ENCODE data around the gene LMNA. TPM values are rescaled to one million over a fixed set of nuclear protein-coding genes. Genes with fewer than 3 reads are reported as not detected.

LMNA gene
- total RNA-seq, 1 experiment from 2014 or later: 499 TPM

DNA sequence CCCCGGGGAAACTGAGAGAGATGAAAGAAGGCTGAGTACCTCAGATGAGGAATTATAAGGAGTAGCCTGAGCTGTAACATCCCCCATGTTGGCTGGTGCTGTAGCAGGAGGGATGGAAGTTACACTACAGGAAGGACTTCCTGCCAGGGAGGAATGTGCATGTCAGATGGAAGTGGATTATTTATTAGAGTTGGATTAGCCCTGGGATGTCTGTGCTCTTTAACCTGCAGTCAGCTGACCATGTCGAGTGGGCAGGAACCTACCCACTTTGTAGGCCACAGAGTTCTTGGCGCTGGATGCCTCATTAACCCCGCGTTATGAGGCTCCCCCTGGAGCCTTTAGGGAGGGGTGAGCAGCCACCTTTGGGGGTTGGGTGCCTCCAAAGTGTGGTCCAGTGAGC, 38.1 kb downstream of the LMNA start:
- no TSS peak for BruUV-seq (replicated peaks)
- no peak overlapping the region for H3K27ac Mint-ChIP-seq (ENCODE audit: unreplicated experiment)
- no peak for DNase-seq

DNA sequence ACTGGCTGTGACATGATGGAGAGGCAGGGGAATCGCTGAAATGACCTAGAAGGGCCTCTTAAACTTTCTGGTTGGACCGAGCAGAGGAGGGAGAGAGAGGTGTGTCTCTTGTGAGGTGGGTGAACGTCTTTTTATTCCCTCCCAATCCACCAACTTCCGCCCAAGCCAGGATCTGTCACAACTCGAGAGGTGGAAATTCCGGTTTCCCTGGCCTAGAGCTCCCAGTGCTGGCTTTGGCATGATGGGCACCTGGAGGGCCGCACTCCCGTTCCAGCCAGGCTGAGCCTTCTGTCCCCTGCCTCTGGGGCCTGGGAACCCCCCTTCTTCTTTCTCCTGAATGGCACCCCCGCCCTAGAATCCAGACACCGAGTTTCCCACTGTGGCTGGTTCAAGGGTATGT, 38.9 kb downstream of the LMNA start, which contains the start of gene SEMA4A:
SEMA4A (plus strand) TSS at position 224 of the 400 bp plus-strand sequence. CDS start 994 bp downstream, outside the sequence.
- no peaks in the 10 kb centered on the region for H3K9me3 Mint-ChIP-seq (ENCODE audit: low read depth, unreplicated experiment)
- DNase-seq: peak; percentile 73
- no peak within 1 kb of the TSS for H3K27ac Mint-ChIP-seq (ENCODE audit: unreplicated experiment)
- BruUV-seq (replicated peaks): no TSS peak
- no peak within 1 kb of the TSS for H3K4me3 Mint-ChIP-seq (ENCODE audit: low read depth, unreplicated experiment)
- CTCF ChIA-PET: interaction anchor here (0.6 to 1.3 kb wide), 4 partner anchors 11 to 72 kb away, joined by 3 to 5 read pairs (median 4); no protein-coding TSS in a partner anchor
- peaks cover 12% of the 10 kb centered on the region for H3K4me1 Mint-ChIP-seq (ENCODE audit: low read depth, unreplicated experiment)
- peaks cover 43% of the 10 kb centered on the region for H3K27me3 Mint-ChIP-seq (ENCODE audit: unreplicated experiment)
- TF ChIP-seq, protein P1, sequence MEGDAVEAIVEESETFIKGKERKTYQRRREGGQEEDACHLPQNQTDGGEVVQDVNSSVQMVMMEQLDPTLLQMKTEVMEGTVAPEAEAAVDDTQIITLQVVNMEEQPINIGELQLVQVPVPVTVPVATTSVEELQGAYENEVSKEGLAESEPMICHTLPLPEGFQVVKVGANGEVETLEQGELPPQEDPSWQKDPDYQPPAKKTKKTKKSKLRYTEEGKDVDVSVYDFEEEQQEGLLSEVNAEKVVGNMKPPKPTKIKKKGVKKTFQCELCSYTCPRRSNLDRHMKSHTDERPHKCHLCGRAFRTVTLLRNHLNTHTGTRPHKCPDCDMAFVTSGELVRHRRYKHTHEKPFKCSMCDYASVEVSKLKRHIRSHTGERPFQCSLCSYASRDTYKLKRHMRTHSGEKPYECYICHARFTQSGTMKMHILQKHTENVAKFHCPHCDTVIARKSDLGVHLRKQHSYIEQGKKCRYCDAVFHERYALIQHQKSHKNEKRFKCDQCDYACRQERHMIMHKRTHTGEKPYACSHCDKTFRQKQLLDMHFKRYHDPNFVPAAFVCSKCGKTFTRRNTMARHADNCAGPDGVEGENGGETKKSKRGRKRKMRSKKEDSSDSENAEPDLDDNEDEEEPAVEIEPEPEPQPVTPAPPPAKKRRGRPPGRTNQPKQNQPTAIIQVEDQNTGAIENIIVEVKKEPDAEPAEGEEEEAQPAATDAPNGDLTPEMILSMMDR (IDR thresholded peaks at IDR 0.05; ENCODE audit: unreplicated experiment): no peak
- intact Hi-C loops (cut with micrococcal nuclease; ENCODE audit: unreplicated experiment): no loop called here
- peaks cover 5% of the 10 kb centered on the region for H3K36me3 Mint-ChIP-seq (ENCODE audit: insufficient read depth, unreplicated experiment)

More for the DNA sequence above, 38.1 kb downstream of the LMNA start:
- H3K4me3 Mint-ChIP-seq (ENCODE audit: low read depth, unreplicated experiment): no peak overlapping the region
- CTCF ChIA-PET: no interaction called here
- intact Hi-C loops (cut with micrococcal nuclease; ENCODE audit: unreplicated experiment): no loop called here
- peaks cover 43% of the 10 kb centered on the region for H3K27me3 Mint-ChIP-seq (ENCODE audit: unreplicated experiment)
- no peaks in the 10 kb centered on the region for H3K9me3 Mint-ChIP-seq (ENCODE audit: low read depth, unreplicated experiment)
- peaks cover 5% of the 10 kb centered on the region for H3K36me3 Mint-ChIP-seq (ENCODE audit: insufficient read depth, unreplicated experiment)
- H3K4me1 Mint-ChIP-seq (ENCODE audit: low read depth, unreplicated experiment): peaks cover 12% of the 10 kb centered on the region
- TF ChIP-seq, protein P1 (IDR thresholded peaks at IDR 0.05; ENCODE audit: unreplicated experiment): no peak

DNA sequence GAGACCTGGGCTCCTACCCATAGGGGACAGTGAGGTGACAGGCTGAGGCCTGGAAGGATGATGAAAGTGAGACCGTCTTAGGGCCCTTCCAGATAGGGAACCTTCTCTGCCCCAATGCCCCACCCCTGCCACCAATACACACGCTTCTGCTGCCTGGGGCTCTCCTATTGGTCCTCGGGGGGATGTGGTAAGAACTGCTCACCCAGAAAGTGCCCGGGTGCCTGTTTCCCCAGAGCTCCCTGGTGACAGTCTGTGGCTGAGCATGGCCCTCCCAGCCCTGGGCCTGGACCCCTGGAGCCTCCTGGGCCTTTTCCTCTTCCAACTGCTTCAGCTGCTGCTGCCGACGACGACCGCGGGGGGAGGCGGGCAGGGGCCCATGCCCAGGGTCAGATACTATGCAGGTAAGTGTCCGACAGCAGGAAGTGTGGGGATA, 39.8 kb downstream of the LMNA start:
- Mint-ChIP-seq H3K9me3 (ENCODE audit: low read depth, unreplicated experiment) (no peaks in the 10 kb centered on the region), H3K4me3 (ENCODE audit: low read depth, unreplicated experiment) (no peak overlapping the region), H3K4me1 (ENCODE audit: low read depth, unreplicated experiment) (peaks cover 12% of the 10 kb centered on the region), H3K27ac (ENCODE audit: unreplicated experiment) (no peak overlapping the region), H3K36me3 (ENCODE audit: insufficient read depth, unreplicated experiment) (peaks cover 5% of the 10 kb centered on the region), H3K27me3 (ENCODE audit: unreplicated experiment) (peaks cover 40% of the 10 kb centered on the region)
- DNase-seq: no peak
- no TSS peak for BruUV-seq (replicated peaks)
- CTCF ChIA-PET: interaction anchor here (1.3 to 1.5 kb wide), 2 partner anchors 56 to 71 kb away, joined by 4 to 5 read pairs; no protein-coding TSS in a partner anchor
- intact Hi-C loops (cut with micrococcal nuclease; ENCODE audit: unreplicated experiment): no loop called here
- TF ChIP-seq, protein P1 (IDR thresholded peaks at IDR 0.05; ENCODE audit: unreplicated experiment): no peak

DNA sequence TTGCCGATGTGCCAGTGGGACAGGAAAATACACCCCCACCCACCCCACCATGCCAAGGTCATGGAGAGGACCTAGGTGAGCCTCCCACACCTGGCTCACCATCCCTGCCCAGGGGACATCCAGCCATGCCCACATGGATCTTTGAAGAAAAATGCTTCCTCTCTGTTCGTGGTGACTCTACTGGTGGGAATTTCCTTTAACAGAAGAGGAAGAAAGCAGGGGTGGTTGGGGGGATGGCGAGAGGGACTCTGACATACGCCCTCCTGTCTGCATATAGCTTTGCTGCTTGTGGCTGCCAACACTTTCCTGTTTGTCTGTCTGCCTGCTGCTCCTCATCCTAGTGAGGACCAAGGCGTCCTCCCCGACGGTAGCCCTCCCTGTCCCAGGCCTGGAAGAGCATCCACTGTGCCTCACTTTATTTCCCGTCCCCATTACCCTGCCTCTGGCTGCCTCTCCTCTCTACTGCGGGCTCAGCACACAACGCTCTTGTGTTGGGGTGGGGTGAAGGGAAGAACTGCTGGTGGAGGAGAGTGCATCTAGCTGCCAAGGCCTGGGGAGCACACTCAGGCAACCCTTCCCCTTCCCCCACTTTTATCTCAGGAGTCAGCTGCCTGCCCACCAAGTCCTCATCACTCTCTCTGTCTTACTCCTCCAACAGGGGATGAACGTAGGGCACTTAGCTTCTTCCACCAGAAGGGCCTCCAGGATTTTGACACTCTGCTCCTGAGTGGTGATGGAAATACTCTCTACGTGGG, 41.4 kb downstream of the LMNA start:
- Mint-ChIP-seq H3K4me3 (ENCODE audit: low read depth, unreplicated experiment) (no peak overlapping the region), H3K9me3 (ENCODE audit: low read depth, unreplicated experiment) (no peaks in the 10 kb centered on the region), H3K27ac (ENCODE audit: unreplicated experiment) (no peak overlapping the region), H3K36me3 (ENCODE audit: insufficient read depth, unreplicated experiment) (no peaks in the 10 kb centered on the region), H3K4me1 (ENCODE audit: low read depth, unreplicated experiment) (peaks cover 12% of the 10 kb centered on the region), H3K27me3 (ENCODE audit: unreplicated experiment) (peaks cover 24% of the 10 kb centered on the region)
- CTCF ChIA-PET: no interaction called here
- intact Hi-C loops (cut with micrococcal nuclease; ENCODE audit: unreplicated experiment): no loop called here
- TF ChIP-seq, protein P1 (IDR thresholded peaks at IDR 0.05; ENCODE audit: unreplicated experiment): no peak
- DNase-seq: no peak
- no TSS peak for BruUV-seq (replicated peaks)
